Measurements from ENCODE around the gene DLGAP3. TPM values are rescaled to one million over a fixed set of nuclear protein-coding genes. Genes with fewer than 3 reads are reported as not detected.

Gene DLGAP3
- total RNA-seq, 1 donor from 2014 or later, result 0.21 TPM

DNA sequence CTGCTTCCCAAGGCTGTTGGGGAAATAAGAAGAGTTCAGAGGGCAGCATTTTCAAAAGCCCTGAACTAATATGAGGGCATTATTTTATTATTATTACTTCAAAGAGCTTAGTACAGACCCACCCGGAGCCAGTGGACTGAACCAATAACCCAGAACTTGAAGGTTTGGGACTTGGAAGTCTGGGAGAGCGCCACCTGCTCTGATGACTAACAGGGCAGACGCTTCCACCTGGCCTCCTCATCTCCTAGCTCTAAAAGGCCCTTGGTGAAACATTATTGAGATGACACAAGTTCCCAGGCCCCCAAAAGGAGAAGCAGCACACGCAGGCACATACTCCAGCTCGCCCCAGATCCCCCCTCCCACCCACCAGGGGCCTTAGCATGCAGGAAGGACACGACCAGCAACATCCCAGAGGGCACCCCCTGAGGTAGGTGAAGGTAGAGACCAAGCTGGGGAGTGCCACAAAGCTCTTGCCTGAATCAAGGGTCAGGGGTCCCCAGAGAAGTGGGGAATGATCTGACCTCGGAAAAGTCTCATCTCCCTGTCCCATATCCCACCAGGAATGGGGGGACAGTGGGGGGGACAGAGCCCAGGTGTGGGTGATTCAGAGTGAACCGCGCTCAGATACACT lies 1.3 kb downstream of the DLGAP3 start:
- peaks cover 44% of the 10 kb centered on the region for H3K27me3 Mint-ChIP-seq (ENCODE audit: unreplicated experiment)
- no peaks in the 10 kb centered on the region for H3K36me3 Mint-ChIP-seq (ENCODE audit: unreplicated experiment)
- no peak overlapping the region for H3K27ac Mint-ChIP-seq (ENCODE audit: unreplicated experiment)
- peak overlapping the region; percentile 70 for H3K4me3 Mint-ChIP-seq (ENCODE audit: unreplicated experiment)
- no peak for TF ChIP-seq CTCF (IDR thresholded peaks at IDR 0.05)
- peaks cover 4% of the 10 kb centered on the region for H3K4me1 Mint-ChIP-seq (ENCODE audit: unreplicated experiment)
- DNase-seq (ENCODE audit: extremely low spot score, unreplicated experiment), result peak; percentile 59
- no peaks in the 10 kb centered on the region for H3K9me3 Mint-ChIP-seq (ENCODE audit: unreplicated experiment)

DNA sequence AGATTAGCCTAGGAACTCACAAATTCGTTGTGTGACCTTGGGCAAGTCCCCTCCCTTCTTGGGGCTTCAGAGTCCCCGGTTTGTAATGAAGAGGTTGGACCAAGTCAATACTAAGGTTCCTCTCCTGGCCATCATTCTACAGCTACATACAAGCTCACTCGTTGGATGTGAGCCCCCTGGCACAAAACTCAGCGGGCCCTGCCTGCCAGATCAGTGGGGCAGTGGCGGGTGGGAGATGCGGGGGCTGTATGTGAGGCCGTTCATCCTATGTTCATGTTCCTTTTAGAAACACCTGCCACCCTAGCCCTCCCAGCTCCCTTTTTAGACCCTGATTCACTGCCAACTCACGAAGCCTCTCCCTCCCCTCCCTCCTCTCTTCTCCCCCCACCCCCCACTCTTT lies 2.1 kb downstream of the DLGAP3 start:
- no peak for TF ChIP-seq CTCF (IDR thresholded peaks at IDR 0.05)
- Mint-ChIP-seq H3K27ac (ENCODE audit: unreplicated experiment) (no peak overlapping the region), H3K4me3 (ENCODE audit: unreplicated experiment) (no peak overlapping the region), H3K36me3 (ENCODE audit: unreplicated experiment) (no peaks in the 10 kb centered on the region), H3K9me3 (ENCODE audit: unreplicated experiment) (no peaks in the 10 kb centered on the region), H3K27me3 (ENCODE audit: unreplicated experiment) (peaks cover 37% of the 10 kb centered on the region), H3K4me1 (ENCODE audit: unreplicated experiment) (peaks cover 4% of the 10 kb centered on the region)
- peak; percentile 54 for DNase-seq (ENCODE audit: extremely low spot score, unreplicated experiment)

GRCh38 chr1:34926894-34927293 lies 2.6 kb downstream of the DLGAP3 start:
- Mint-ChIP-seq H3K27ac (ENCODE audit: unreplicated experiment) (no peak overlapping the region), H3K36me3 (ENCODE audit: unreplicated experiment) (no peaks in the 10 kb centered on the region), H3K27me3 (ENCODE audit: unreplicated experiment) (peaks cover 33% of the 10 kb centered on the region), H3K4me1 (ENCODE audit: unreplicated experiment) (peaks cover 4% of the 10 kb centered on the region), H3K4me3 (ENCODE audit: unreplicated experiment) (no peak overlapping the region), H3K9me3 (ENCODE audit: unreplicated experiment) (no peaks in the 10 kb centered on the region)
- no peak for TF ChIP-seq CTCF (IDR thresholded peaks at IDR 0.05)
- peak; percentile 73 for DNase-seq (ENCODE audit: extremely low spot score, unreplicated experiment)

DNA sequence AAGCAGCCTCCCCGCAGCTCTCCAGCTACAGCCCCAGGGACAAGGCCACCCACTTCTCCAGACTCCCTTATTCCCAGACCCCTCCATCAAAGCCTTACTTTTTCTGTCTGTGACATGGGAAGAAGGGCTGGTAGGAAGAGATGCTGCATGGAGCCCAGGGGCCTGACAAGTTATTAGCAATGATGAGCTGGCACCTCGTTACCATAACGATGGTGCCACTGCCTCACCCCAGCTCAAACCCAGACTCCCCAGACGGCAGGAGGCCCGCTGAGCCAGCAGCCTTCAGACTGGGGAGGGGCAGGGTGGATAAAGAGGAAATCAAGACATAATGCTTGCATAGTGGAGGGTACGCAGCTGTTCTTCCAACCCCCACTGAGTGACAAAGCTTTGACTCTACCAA lies 3.3 kb downstream of the DLGAP3 start:
- H3K27me3 Mint-ChIP-seq (ENCODE audit: unreplicated experiment), result peaks cover 30% of the 10 kb centered on the region
- TF ChIP-seq CTCF (IDR thresholded peaks at IDR 0.05), result no peak
- H3K36me3 Mint-ChIP-seq (ENCODE audit: unreplicated experiment), result no peaks in the 10 kb centered on the region
- H3K4me3 Mint-ChIP-seq (ENCODE audit: unreplicated experiment), result no peak overlapping the region
- no peaks in the 10 kb centered on the region for H3K9me3 Mint-ChIP-seq (ENCODE audit: unreplicated experiment)
- H3K27ac Mint-ChIP-seq (ENCODE audit: unreplicated experiment), result no peak overlapping the region
- peaks cover 4% of the 10 kb centered on the region for H3K4me1 Mint-ChIP-seq (ENCODE audit: unreplicated experiment)
- peak; percentile 59 for DNase-seq (ENCODE audit: extremely low spot score, unreplicated experiment)

DNA sequence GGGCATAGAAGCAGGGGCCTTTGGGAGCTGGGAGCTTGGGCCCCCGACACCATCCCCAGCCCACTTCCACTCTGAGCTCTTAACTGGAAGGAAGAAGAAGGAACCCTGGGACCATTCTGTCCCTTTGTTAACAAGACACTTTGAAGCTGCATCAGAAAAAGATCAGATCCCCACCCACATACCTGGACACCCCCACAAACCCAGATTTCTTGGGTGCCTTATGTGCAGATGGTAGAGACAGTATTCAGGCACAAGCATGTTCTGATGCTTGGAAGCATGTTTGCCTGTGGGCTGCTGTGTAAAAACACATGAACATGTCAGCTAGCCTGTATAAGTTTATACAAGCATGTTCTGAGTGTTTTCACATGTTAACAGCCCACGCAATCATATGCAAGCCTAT lies 3.7 kb downstream of the DLGAP3 start:
- Mint-ChIP-seq H3K27me3 (ENCODE audit: unreplicated experiment) (peaks cover 26% of the 10 kb centered on the region), H3K9me3 (ENCODE audit: unreplicated experiment) (no peaks in the 10 kb centered on the region), H3K4me3 (ENCODE audit: unreplicated experiment) (no peak overlapping the region), H3K36me3 (ENCODE audit: unreplicated experiment) (no peaks in the 10 kb centered on the region), H3K4me1 (ENCODE audit: unreplicated experiment) (peaks cover 4% of the 10 kb centered on the region), H3K27ac (ENCODE audit: unreplicated experiment) (no peak overlapping the region)
- no peak for TF ChIP-seq CTCF (IDR thresholded peaks at IDR 0.05)
- DNase-seq (ENCODE audit: extremely low spot score, unreplicated experiment), result peak; percentile 46

All from osteocyte (in vitro differentiated cells).